SH-SY5Y (cell line): ENCODE results near the gene ZNF79.

Experiments used
- GATA2 ChIP-seq: IDR thresholded peaks from 2 replicates; pipeline ENCODE4 v1.6.1; 2011; ENCODE audit warnings: mild to moderate bottlenecking, low read depth, low read length
- GATA3 ChIP-seq: IDR thresholded peaks from 2 replicates; pipeline ENCODE4 v1.6.1; 2011; ENCODE audit warnings: low read depth, mild to moderate bottlenecking, low read length, moderate library complexity

- no peak for TF ChIP-seq GATA2
- TF ChIP-seq GATA3: no peak
Observed at GRCh38 chr9:127380479-127380878, 43.7 kb upstream of the ZNF79 start.
